ENCODE results near the gene CALD1.

The CALD1 gene

DNA sequence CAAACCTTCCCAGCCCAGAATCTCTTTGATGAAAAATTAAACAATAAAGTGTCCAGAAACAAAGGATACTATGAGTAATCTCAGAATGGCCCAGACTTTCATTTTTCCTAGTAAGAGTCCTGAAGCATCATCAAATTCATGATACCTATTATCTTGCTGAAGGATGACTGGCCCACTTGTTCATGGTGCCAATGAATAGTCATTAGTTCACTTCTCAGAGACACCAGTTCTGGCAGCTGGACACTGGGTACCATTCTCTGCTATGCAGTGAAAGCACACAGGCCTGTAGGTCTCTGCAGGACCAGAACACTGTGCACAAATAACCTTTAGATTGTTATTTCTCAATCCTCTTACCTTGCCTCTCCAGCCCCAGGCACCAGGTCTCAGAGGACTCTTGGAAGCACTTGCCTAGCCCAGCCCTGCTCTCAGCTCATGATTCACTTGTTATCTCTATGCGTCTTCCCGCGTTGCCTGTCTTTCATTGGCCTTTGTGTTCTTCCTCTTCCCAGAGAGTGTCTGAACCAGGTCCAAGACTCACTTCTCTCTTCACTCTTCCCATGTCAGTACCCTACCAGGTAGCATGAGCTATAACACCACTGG lies 108.8 kb downstream of the CALD1 start:
- H3K36me3 ChIP-seq (ENCODE audit: insufficient read depth, low read length), result no peaks in the 10 kb centered on the region
- no peaks in the 10 kb centered on the region for H3K9me2 ChIP-seq (replicated peaks; ENCODE audit: low read depth, low read length)
- H3K79me2 ChIP-seq (ENCODE audit: insufficient read depth, low read length), result no peaks in the 10 kb centered on the region
- no peak overlapping the region for H3K4me2 ChIP-seq (ENCODE audit: low read depth, low read length, poor library complexity, severe bottlenecking)
- no peaks in the 10 kb centered on the region for H4K20me1 ChIP-seq (ENCODE audit: insufficient read depth, low read length, poor library complexity, severe bottlenecking)
- H3K9me3 ChIP-seq (ENCODE audit: insufficient read depth, low read depth, low read length), result no peaks in the 10 kb centered on the region
- no peaks in the 10 kb centered on the region for H3F3A ChIP-seq (ENCODE audit: low read depth)
- no peaks in the 10 kb centered on the region for H3K27me3 ChIP-seq (ENCODE audit: insufficient read depth, low read length, poor library complexity, severe bottlenecking)
- no peak overlapping the region for H2AFZ ChIP-seq (ENCODE audit: low read length)
- TF ChIP-seq EZH2phosphoT487 (IDR thresholded peaks at IDR 0.05; ENCODE audit: borderline replicate concordance), result no peak
- TF ChIP-seq, protein P1, sequence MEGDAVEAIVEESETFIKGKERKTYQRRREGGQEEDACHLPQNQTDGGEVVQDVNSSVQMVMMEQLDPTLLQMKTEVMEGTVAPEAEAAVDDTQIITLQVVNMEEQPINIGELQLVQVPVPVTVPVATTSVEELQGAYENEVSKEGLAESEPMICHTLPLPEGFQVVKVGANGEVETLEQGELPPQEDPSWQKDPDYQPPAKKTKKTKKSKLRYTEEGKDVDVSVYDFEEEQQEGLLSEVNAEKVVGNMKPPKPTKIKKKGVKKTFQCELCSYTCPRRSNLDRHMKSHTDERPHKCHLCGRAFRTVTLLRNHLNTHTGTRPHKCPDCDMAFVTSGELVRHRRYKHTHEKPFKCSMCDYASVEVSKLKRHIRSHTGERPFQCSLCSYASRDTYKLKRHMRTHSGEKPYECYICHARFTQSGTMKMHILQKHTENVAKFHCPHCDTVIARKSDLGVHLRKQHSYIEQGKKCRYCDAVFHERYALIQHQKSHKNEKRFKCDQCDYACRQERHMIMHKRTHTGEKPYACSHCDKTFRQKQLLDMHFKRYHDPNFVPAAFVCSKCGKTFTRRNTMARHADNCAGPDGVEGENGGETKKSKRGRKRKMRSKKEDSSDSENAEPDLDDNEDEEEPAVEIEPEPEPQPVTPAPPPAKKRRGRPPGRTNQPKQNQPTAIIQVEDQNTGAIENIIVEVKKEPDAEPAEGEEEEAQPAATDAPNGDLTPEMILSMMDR (conservative IDR thresholded peaks at IDR 0.05; ENCODE audit: low read length), result no peak
- H3K4me1 ChIP-seq (ENCODE audit: insufficient read depth, low read length, poor library complexity, severe bottlenecking), result no peaks in the 10 kb centered on the region
- H3K4me3 ChIP-seq (ENCODE audit: low read length, poor library complexity, severe bottlenecking), result no peak overlapping the region
- no peak overlapping the region for H3K9ac ChIP-seq (ENCODE audit: low read depth, low read length, poor library complexity, severe bottlenecking)

DNA sequence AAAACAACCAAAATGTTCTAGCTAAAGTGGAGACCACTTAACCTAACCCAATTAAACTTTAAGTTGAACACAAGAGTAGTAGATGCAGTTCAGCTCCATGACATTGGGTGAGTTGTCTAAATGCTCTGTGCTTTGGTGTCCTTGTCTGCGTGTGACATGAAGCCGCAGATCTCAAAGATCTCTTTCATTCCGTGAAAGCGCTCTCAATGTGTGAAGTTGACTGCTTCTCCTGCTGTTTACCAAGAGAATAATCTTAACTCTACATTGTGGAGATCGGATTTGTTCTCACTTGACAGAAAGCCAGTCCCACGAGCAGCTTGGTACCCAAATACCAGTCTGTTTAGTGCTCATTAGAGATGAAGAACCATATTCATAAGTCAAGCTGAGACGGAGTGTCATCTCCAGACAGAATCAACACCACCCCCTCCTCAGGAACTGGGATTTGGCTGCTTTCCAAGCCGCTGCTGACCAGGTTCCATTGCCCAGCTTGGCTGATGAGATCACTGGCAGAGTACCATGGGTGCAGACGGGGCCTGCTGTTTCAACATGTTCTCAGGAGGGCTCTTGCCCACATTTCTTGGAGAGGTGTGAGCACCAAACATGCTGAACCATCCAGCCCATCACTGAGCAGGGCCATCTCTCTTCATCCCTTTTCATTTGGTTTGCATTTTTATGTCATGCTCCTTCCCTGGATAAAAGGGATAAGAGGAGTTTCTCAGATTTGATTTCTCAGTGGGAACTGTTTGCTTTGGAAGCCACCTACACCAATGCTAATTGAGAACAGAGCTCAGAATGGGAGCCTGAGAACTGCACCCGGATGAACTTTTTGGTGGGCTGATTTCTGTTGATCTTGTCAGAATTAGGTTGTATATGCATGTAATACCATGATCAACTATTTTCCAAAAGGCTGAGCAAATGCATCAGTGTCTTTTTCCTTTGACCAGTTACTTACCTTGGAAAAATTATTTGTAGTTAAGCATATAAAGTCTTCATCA lies 111.1 kb downstream of the CALD1 start:
- H3K9ac ChIP-seq (ENCODE audit: low read depth, low read length, poor library complexity, severe bottlenecking), result no peak overlapping the region
- no peaks in the 10 kb centered on the region for H3K4me1 ChIP-seq (ENCODE audit: insufficient read depth, low read length, poor library complexity, severe bottlenecking)
- H3K4me2 ChIP-seq (ENCODE audit: low read depth, low read length, poor library complexity, severe bottlenecking), result no peak overlapping the region
- H3K9me3 ChIP-seq (ENCODE audit: insufficient read depth, low read depth, low read length), result no peaks in the 10 kb centered on the region
- H3K79me2 ChIP-seq (ENCODE audit: insufficient read depth, low read length), result no peaks in the 10 kb centered on the region
- TF ChIP-seq, protein P1 (conservative IDR thresholded peaks at IDR 0.05; ENCODE audit: low read length), result no peak
- TF ChIP-seq EZH2phosphoT487 (IDR thresholded peaks at IDR 0.05; ENCODE audit: borderline replicate concordance), result no peak
- H2AFZ ChIP-seq (ENCODE audit: low read length), result no peak overlapping the region
- H3F3A ChIP-seq (ENCODE audit: low read depth), result no peaks in the 10 kb centered on the region
- H3K27me3 ChIP-seq (ENCODE audit: insufficient read depth, low read length, poor library complexity, severe bottlenecking), result no peaks in the 10 kb centered on the region
- H3K4me3 ChIP-seq (ENCODE audit: low read length, poor library complexity, severe bottlenecking), result no peak overlapping the region
- no peaks in the 10 kb centered on the region for H3K9me2 ChIP-seq (replicated peaks; ENCODE audit: low read depth, low read length)
- H3K36me3 ChIP-seq (ENCODE audit: insufficient read depth, low read length), result no peaks in the 10 kb centered on the region
- H4K20me1 ChIP-seq (ENCODE audit: insufficient read depth, low read length, poor library complexity, severe bottlenecking), result no peaks in the 10 kb centered on the region

DNA sequence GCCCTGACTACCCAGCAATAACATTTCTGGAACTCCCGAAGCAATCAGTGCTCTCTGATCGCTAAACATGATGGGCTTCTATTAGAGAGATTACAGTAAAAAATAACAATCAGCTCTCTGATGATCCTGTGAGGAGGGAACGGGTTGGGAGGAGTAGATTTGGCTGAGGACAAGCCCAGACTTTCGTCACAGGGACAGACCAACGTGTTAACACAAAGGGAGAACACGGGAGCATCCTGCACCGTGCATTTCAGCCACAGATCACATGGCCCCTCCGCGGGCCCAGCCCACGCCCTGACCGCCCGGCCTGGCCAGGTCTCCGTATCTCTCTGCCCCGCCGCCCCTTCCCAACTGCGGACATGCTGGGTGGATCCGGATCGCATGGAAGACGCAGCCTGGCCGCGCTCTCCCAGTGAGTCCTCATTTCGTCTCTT lies 111.8 kb downstream of the CALD1 start:
- no peaks in the 10 kb centered on the region for H3K4me1 ChIP-seq (ENCODE audit: insufficient read depth, low read length, poor library complexity, severe bottlenecking)
- no peaks in the 10 kb centered on the region for H3K9me3 ChIP-seq (ENCODE audit: insufficient read depth, low read depth, low read length)
- no peaks in the 10 kb centered on the region for H3K27me3 ChIP-seq (ENCODE audit: insufficient read depth, low read length, poor library complexity, severe bottlenecking)
- H3K4me2 ChIP-seq (ENCODE audit: low read depth, low read length, poor library complexity, severe bottlenecking), result no peak overlapping the region
- H3K4me3 ChIP-seq (ENCODE audit: low read length, poor library complexity, severe bottlenecking), result no peak overlapping the region
- H3F3A ChIP-seq (ENCODE audit: low read depth), result no peaks in the 10 kb centered on the region
- TF ChIP-seq, protein P1 (conservative IDR thresholded peaks at IDR 0.05; ENCODE audit: low read length), result no peak
- no peak for TF ChIP-seq EZH2phosphoT487 (IDR thresholded peaks at IDR 0.05; ENCODE audit: borderline replicate concordance)
- H4K20me1 ChIP-seq (ENCODE audit: insufficient read depth, low read length, poor library complexity, severe bottlenecking), result no peaks in the 10 kb centered on the region
- H2AFZ ChIP-seq (ENCODE audit: low read length), result no peak overlapping the region
- H3K9ac ChIP-seq (ENCODE audit: low read depth, low read length, poor library complexity, severe bottlenecking), result no peak overlapping the region
- no peaks in the 10 kb centered on the region for H3K36me3 ChIP-seq (ENCODE audit: insufficient read depth, low read length)
- no peaks in the 10 kb centered on the region for H3K9me2 ChIP-seq (replicated peaks; ENCODE audit: low read depth, low read length)
- H3K79me2 ChIP-seq (ENCODE audit: insufficient read depth, low read length), result no peaks in the 10 kb centered on the region

All from Loucy (cell line).